Hippocampal formation (tissue), 2 donors: Measurements from ENCODE around the gene TMA7B.

ENCODE experiments used
- DNase-seq, 2 donors: peaks; one replicate each; lab custom pipeline; 2025; lab: John Stamatoyannopoulos, UW

The TMA7B gene

GRCh38 chr22:40001800-40002577 is 41.8 kb downstream of the TMA7B start:
- DNase-seq = no peak

- no peak for DNase-seq
Observed at GRCh38 chr22:40002935-40003715, 42.9 kb downstream of the TMA7B start.

- no peak for DNase-seq
Observed at GRCh38 chr22:40004836-40005235, 44.6 kb downstream of the TMA7B start.

- DNase-seq = no peak
Observed at GRCh38 chr22:40006641-40007040, 46.4 kb downstream of the TMA7B start.

- no peak for DNase-seq
Observed at GRCh38 chr22:40007853-40008710, 47.9 kb downstream of the TMA7B start.

GRCh38 chr22:40008726-40009291 is 48.6 kb downstream of the TMA7B start:
- DNase-seq = no peak

- no peak for DNase-seq
Observed at GRCh38 chr22:40009292-40009774, 49.1 kb downstream of the TMA7B start.

- no peak for DNase-seq
Observed at GRCh38 chr22:40009951-40010671, 49.9 kb downstream of the TMA7B start.

- DNase-seq = no peak
Observed at GRCh38 chr22:40010746-40011145, 50.5 kb downstream of the TMA7B start.
